GM12873 (cell line): ENCODE data around the gene SMDT1.
"Not testable (repeated sequence)": the region's sequence is repeated elsewhere in the genome, so short reads cannot be mapped to it uniquely, and the experiment has no call there.

ENCODE experiments used
- CTCF ChIP-seq: IDR thresholded peaks from 2 replicates; pipeline ENCODE4 v1.5.1; 2012; ENCODE audit warnings: low read depth, mild to moderate bottlenecking, moderate library complexity, low read length, control low read depth; ENCODE audit not compliant: insufficient read depth; ENCODE audit errors: missing control alignments

SMDT1 gene

GRCh38 chr22:42130639-42131431 lies 51.3 kb downstream of the SMDT1 start, which contains the start of gene CYP2D6:
CYP2D6 (minus strand) TSS chr22:42130810; CDS start chr22:42130791, 19 bp downstream.
- not testable (repeated sequence) for TF ChIP-seq CTCF

DNA sequence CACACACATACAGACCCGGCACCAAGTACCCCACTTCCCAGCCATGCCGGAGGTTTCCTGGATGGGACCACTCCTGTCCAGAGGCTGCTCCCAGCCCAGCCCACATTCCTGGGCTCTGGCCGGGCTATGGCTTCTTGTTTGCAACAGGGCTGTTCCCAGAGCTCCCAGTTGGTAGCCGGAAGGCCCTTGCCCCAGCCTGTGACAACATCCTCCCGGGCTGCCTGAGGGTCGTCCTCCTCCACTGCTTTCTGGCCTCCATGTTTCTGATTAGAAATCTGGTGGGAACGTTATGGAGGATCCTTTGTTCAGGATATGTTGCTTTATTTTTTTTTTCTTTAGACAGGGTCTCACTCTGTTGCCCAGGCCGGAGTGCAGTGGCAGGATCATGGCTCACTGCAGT lies 52.1 kb downstream of the SMDT1 start:
- no peak for TF ChIP-seq CTCF

DNA sequence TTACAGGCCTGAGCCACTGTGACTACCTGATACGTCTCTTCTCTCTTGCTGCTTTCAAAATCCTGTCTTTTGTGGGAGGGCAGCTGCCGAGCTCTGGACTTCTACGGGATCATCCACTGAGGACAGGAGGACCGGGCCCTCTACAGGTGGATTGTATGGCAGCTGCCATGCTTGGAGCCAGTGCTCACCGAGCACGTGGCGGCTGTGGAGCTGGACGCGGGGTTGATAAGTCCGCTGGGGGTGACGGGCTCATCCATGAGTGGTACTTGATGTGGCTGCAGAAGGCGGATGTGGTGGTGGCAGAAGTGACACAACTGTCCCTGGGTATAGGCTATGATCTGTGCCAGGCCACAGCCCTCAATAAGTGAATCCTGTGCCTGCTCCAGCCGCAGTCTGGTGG lies 53.0 kb downstream of the SMDT1 start:
- no peak for TF ChIP-seq CTCF
